Measurements from ENCODE around the gene SPINT1.

- TF ChIP-seq CTCF (conservative IDR thresholded peaks at IDR 0.05; ENCODE audit: low read depth, low read length): no peak
- no peak for TF ChIP-seq EZH2 (IDR thresholded peaks at IDR 0.05; ENCODE audit: low read length, unreplicated experiment)
Measured at GRCh38 chr15:40850576-40851112, 6.8 kb downstream of the SPINT1 start.
